ENCODE measurements around the gene APH1B.

Gene APH1B

GRCh38 chr15:63349621-63350020 is 72.2 kb downstream of the APH1B start:
- TF ChIP-seq, protein P1, sequence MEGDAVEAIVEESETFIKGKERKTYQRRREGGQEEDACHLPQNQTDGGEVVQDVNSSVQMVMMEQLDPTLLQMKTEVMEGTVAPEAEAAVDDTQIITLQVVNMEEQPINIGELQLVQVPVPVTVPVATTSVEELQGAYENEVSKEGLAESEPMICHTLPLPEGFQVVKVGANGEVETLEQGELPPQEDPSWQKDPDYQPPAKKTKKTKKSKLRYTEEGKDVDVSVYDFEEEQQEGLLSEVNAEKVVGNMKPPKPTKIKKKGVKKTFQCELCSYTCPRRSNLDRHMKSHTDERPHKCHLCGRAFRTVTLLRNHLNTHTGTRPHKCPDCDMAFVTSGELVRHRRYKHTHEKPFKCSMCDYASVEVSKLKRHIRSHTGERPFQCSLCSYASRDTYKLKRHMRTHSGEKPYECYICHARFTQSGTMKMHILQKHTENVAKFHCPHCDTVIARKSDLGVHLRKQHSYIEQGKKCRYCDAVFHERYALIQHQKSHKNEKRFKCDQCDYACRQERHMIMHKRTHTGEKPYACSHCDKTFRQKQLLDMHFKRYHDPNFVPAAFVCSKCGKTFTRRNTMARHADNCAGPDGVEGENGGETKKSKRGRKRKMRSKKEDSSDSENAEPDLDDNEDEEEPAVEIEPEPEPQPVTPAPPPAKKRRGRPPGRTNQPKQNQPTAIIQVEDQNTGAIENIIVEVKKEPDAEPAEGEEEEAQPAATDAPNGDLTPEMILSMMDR (IDR thresholded peaks at IDR 0.05; ENCODE audit: insufficient read depth, missing control alignments): no peak
- FAIRE-seq: no peak
- no peak for DNase-seq (ENCODE audit: insufficient read length, low spot score)

GRCh38 chr15:63350178-63350621 is 72.8 kb downstream of the APH1B start:
- FAIRE-seq (no peak), DNase-seq (ENCODE audit: insufficient read length, low spot score) (no peak)
- TF ChIP-seq, protein P1 (IDR thresholded peaks at IDR 0.05; ENCODE audit: insufficient read depth, missing control alignments): no peak

DNA sequence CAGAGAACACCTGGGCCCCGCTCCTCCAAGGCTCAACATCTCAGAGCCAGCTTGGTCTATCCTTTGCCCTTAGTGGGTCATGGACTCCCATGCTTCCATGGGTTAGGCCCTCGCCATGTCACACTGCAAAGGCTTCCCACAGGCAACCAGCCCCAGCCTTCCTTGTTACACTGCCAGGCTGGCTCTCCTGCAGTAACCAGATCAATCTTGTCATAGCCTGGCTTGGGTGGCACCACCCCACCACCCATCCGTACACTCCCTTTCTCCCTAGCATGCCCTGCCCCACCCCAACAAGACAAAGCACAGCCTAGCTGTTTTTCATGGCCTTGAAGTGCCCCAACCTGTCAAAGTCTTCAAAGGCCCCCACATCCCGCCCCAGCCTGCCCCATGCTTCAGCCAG is 73.8 kb downstream of the APH1B start:
- FAIRE-seq: no peak
- no peak for DNase-seq (ENCODE audit: insufficient read length, low spot score)
- TF ChIP-seq, protein P1 (IDR thresholded peaks at IDR 0.05; ENCODE audit: insufficient read depth, missing control alignments): no peak

DNA sequence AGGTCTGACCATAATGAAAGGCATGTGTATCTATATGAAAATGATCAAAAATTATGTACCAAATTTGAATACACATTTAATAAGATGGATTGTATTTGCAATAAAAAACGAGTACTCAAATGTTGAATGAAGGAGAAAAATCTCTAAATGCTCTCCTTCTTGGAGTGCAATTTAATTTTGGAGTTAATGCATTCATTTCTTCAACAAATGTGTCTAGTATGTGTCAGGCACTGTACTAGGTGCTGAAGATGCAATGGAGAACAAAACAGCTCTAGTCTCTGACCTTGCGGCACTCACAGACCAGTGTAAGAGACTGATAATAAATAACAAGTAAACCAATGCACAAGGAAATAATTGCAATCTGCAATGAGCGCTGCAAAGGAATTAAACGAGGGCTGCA is 75.4 kb downstream of the APH1B start:
- TF ChIP-seq, protein P1 (IDR thresholded peaks at IDR 0.05; ENCODE audit: insufficient read depth, missing control alignments): no peak
- DNase-seq (ENCODE audit: insufficient read length, low spot score) (no peak), FAIRE-seq (no peak)

GRCh38 chr15:63353261-63353660 is 75.9 kb downstream of the APH1B start:
- no peak for FAIRE-seq
- no peak for DNase-seq (ENCODE audit: insufficient read length, low spot score)
- TF ChIP-seq, protein P1 (IDR thresholded peaks at IDR 0.05; ENCODE audit: insufficient read depth, missing control alignments): no peak

- no peak for FAIRE-seq
- TF ChIP-seq, protein P1 (IDR thresholded peaks at IDR 0.05; ENCODE audit: insufficient read depth, missing control alignments): no peak
- DNase-seq (ENCODE audit: insufficient read length, low spot score): no peak
Measured at GRCh38 chr15:63353887-63354286, 76.5 kb downstream of the APH1B start.

DNA sequence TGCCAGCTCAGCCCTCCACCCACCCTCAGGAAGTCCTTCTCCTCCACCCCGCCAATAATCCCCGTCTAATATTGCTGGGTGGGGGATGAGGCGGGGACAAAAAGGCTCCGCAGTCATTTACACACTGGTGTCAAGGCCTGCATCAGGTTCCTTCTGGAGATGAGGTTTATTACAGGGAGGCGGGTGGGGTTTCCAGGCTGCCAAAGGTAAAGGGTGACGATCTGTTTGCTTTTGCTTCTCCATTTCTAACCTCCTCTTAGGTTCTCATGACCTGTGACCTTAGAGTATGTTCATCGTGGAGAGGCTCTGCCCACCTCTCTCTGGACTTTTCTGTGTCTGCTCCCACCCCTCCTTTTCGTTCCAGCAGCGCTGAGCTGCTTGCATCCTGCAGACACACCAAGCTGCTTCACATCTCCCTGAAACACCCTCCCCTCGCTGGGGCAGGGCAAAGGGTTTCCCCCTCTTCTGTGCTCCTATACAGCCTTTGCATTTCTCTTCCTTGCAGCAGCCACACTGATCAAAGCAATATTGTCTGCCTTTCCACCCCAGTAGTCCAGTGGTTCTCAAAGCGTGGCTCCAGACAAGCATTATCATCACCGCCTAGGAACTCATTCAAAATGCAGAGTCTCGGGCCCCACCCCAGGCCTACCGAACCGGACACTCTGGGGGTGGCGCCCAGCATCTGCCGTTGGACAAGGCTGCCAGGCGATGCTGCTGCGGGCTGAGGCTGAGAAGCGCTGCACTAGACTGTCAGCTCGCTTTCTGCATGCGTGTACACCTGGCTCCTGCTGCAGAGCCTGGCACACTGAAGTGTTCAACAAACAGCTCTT is 77.6 kb downstream of the APH1B start:
- TF ChIP-seq, protein P1 (IDR thresholded peaks at IDR 0.05; ENCODE audit: insufficient read depth, missing control alignments): no peak
- no peak for FAIRE-seq
- DNase-seq (ENCODE audit: insufficient read length, low spot score): no peak

All from D721Med (cell line).